ENCODE measurements around the gene DEPDC1B.

DEPDC1B gene

DNA sequence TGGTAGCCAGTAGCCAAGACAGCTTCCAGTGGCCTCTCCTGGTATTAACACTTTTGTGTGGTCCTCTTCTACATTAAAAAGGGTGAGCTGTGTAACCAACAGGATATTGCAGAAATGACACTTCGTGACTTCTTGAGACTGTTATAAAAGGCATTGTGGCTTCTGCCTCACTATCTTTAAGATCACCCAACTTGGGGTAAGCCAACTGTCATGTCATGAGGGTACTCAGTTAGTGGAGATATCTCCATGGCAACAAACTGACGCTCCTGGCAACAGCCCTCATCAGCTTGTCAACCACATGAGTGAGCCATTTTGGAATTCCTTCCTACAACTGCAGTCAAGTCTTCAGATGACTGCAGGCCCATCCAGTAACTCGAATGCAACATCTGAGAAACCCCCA is 121.7 kb downstream of the DEPDC1B start:
- no peak for FAIRE-seq

GRCh38 chr5:60577116-60577515 is 122.8 kb downstream of the DEPDC1B start:
- FAIRE-seq, result no peak

GRCh38 chr5:60576425-60576824 is 123.5 kb downstream of the DEPDC1B start:
- FAIRE-seq, result no peak

DNA sequence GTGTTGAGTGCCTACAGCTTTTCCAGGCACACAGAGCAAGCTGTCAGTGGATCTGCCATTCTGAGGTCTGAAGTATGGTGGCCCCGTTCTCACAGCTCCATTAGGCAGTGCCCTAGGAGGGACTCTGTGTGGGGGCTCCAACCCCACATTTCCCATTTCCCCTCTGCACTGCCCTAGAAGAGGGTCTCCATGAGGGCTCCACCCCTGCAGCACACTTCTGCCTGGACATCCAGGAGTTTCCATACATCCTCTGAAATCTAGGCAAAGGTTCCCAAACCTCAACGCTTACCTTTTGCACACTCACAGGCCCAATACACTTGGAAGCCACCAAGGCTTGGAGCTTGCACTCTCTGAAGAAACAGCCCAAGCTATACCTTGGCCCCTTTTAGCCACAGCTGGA is 131.3 kb downstream of the DEPDC1B start:
- FAIRE-seq, result no peak

DNA sequence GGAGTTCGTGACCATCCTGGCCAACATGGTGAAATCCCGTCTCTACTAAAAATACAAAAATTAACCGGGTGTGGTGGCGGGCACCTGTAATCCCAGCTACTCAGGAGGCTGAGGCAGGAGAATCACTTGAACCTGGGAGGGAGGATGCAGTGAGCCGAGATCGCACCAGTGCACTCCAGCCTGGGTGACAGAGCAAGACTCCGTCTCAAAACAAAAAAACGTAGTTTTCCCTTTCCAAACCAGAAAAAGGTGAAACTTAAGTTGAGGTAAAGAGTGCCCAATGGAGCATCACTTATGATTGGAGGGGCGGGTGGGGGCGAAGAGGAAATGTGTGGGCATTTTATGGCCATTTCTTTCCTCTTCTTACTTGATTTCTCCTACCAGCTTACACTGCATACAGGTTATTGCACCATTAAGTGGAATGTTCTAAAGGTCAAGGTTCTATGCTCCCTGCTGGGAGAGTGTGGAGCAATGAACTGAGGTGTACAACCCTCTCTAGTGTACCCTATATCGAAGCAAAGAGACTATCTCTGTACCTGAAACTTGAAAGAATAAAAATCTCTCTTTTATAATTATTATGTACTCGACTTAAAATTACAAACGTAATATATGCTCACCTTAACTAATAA is 136.2 kb downstream of the DEPDC1B start:
- FAIRE-seq, result no peak

GRCh38 chr5:60553291-60553690 is 146.7 kb downstream of the DEPDC1B start:
- FAIRE-seq, result peak; percentile 14

DNA sequence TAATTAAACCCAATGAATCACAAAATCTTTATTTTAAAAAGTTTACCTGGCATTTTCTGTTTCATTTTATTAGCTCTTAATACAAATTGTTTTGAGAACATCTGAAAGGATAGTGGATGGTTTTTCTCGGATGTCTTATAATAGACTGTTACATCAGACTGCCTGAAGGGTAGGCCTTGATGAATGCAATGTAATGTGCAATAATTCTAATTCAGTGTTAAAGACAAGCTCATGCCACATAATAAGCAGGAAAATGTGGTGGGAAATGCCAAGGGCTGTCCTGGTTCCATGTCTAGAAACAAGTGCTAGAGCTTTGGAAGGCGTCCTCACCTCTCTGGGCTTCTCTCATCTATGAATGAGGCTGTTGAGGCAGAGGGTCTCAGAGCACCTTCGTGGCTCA is 148.1 kb downstream of the DEPDC1B start:
- no peak for FAIRE-seq

DNA sequence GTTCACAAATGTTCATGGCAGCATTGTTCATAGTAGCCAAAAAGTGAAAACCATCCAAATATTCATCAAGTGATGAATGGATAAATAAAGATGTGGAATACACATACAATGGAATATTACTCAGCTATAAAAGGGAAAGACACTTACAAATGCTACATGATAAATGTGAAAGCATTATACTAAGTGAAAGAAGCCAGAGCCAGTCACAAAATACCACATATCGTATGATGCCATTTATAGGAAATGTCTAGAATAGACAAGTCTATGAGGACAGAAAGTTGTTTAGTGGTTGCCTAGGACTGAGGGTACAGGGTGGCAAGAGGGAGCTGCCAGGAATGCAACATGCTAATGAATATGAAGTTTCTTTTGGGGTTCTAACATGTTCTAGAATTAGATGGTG is 148.7 kb downstream of the DEPDC1B start:
- FAIRE-seq, result no peak

GRCh38 chr5:60550311-60550710 is 149.7 kb downstream of the DEPDC1B start:
- no peak for FAIRE-seq

GRCh38 chr5:60549841-60550240 is 150.1 kb downstream of the DEPDC1B start:
- FAIRE-seq, result no peak

Data from colon (tissue), 2 donors.